HPDE6-E6E7 (cell line): Measurements from ENCODE around the gene ABHD12B.
"Not testable (repeated sequence)": the region's sequence is repeated elsewhere in the genome, so short reads cannot be mapped to it uniquely, and the experiment has no call there.

Source experiments
- DNase-seq: peaks from one replicate; pipeline ENCODE4 v3.0.0; 2011; ENCODE audit warnings: missing footprints; ENCODE audit errors: extremely low spot score

The ABHD12B gene

DNA sequence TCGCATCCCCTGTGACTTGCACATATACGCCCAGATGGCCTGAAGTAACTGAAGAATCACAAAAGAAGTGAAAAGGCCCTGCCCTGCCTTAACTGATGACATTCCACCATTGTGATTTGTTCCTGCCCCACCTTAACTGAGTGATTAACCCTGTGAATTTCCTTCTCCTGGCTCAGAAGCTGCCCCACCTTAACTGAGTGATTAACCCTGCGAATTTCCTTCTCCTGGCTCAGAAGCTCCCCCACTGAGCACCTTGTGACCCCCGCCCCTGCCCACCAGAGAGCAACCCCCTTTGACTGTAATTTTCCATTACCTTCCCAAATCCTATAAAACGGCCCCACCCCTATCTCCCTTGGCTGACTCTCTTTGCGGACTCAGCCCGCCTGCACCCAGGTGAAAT is 24.6 kb downstream of the ABHD12B start:
- DNase-seq: not testable (repeated sequence)

DNA sequence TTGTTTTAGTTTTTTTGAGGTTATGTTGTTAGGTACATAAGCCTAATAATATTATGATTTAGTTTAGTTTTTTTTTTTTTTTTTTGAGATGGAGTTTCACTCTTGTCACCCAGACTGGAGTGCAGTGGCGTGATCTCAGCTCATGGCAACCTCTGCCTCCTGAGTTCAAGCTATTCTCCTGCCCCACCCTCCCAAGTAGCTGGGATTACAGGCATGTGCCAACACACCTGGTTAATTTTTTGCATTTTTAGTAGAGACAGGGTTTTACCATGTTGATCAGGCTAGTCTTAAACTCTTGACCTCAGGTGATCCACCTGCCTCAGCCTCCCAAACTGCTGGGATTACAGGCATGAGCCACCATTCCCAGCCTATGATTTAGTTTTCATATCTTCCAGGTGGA is 25.2 kb downstream of the ABHD12B start:
- DNase-seq: not testable (repeated sequence)

DNA sequence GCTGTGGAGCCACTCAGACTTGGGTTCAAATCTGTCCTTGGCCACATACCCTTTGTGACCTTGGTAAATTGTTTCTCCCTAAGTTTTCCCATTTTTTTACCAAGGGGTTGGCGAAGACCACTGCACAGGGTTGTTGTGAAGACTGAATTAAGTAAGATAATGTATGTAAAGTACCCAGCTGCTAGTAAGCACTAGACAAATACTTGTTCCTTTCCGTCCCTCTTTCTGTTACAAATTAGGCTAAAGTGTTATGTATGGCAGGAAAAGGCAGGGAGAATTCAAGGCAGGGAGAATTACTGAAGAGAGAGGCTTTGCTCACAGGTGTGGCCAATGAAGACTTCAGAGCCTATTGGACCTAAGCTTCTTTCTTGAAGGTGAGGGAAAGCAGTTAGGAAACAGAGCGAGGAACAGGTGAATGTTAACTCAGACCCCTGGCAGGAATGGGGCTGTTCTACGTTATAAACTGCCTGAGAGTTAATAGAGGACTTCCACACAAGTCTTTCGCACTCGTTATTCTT is 25.9 kb downstream of the ABHD12B start:
- no peak for DNase-seq

DNA sequence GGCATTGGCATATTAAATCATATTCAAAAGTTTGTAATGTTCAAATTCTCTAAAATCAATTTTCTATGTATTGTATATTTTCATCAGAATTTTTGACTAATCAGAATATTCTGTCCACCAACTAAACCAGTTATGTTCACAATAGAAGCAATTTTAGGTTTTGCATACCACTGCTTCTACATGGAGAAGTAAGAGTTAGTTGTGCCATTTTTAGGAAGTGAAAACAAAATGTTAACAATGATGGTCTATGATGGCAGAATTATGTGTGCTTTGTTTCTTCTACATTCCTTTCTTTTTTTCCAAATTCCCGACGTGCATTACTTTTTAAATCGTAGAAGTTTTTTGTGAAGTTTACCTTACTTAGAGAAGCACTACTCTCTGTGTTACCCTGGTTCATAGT is 29.5 kb downstream of the ABHD12B start:
- no peak for DNase-seq

DNA sequence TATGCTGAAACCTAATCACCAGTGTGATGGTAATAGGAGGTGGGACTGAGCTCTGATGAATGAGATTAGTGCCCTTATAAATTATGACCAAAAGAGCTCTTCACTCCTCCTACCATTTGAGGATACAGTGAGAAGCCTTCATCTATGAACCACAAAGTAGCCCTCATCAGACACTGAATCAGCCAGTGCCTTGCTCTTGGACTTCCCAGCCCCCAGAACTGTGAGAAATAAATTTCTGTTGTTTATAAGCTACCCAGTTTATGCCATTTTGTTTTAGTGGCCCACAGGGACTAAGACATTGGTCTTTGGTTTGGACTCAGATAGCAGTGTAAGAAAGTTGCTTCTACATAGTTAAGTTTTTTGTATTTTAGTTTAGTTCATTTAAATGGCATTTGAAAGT is 32.9 kb downstream of the ABHD12B start:
- no peak for DNase-seq

DNA sequence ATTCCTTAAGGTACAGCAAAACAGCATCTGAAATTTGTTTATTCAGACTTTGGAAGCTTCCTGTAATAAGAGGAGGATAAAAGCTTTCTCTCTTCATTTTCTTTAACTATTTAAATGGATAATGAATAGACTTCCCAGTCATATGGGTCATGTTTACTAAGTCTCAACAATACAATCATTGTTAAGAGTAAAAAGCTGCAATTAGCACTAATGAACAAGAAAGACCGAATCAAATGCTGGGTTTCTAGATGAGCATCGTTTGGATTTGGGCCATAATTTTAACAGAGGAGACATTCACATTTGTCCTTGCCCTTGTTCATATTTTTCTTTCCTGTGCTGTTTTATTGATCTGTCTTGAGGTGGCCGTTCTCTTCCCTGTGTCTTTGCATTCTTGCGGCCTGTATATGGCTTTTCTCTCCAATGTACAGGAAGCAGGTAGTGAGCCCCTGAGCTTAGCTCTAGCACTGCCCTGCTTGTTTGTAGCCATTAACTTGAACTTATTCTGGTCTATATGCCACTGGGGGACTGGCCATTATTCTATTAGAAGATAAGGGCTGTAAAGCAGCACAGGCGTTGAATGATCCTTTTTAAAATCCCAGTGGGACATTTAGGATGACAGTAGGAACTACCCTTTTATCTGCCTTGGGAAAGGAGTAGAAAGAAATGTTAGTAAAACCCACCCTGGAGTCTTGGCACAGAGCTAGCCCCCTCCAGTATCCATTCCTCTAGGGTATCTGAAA is 34.6 kb downstream of the ABHD12B start:
- DNase-seq: no peak

DNA sequence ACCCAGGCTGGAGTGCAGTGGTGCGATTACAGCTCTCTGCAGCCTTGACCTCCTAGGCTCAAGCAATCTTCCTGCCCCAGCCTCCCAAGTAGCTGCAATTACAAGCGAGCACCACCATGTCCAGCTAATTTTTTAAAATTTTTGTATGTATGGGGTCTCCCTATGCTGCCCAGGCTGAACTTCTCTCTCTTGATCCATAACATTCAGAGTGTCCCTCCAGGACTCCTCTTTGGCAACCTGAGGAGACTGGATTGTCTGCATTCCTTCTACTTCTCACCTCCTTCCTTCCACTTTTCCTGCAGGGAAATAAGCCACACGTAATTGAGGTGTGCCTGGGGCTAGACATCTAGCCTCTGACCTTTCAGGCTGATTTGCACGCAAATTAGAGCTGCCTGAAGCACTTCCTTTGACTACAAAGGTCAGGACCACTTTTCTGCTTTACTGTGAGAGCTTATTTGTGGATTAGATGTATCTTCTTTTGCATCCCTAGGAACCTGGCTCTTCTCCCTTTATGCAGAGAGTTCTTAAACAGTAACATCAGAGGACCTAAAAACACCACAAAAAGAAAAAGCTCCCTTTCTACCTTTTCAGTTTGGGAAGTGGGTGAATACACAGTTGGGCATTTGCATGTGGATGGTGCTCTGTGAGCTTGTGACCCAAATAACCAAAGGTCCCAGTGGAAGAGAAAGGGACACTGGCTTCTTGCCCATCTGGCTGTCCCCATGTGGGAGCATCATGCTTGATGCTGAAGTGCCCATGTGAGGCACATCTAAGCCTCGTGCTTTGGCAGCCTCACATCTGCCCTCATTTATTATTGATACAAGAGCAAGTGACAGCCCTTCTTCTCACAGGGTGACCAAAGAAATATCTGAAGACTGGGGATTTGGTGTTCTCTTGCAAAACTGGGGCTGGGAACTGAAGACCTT is 38.9 kb downstream of the ABHD12B start:
- no peak for DNase-seq

DNA sequence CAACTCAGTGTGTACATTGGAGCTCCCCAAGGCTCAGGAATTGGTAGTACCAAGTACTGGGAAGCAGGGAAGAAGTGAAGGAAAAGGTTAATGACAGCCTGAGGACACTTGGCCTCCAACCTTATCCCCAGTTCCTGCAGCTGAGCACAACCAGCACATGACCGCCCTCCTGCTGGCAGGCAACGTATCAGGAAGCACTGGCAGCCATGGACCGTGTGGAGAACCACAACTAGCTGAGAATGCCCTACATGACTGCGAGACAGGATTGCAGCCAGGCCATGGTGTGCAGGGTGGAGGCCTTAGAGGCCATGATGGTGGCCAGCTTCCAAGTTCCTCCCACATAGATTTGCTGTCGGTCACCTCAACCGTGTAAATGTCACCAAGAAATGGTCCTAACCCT is 45.6 kb downstream of the ABHD12B start:
- DNase-seq: no peak

DNA sequence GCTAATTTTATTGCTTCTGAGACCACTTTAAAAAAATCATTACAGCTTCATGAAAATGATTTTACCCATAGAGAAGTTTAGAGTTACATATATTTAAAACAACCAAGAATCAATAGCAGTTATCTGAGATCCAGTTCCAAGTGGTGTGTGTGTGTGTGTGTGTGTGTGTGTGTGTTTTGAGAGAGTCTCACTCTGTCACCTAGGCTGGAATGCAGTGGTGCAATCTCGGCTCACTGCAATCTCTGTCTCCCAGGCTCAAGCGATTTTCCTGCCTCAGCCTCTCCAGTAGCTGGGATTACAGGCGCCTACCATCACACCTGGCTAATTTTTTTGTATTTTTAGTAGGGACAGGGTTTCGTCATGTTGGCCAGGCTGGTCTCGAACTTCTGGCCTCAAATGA is 47.7 kb downstream of the ABHD12B start:
- DNase-seq: not testable (repeated sequence)

DNA sequence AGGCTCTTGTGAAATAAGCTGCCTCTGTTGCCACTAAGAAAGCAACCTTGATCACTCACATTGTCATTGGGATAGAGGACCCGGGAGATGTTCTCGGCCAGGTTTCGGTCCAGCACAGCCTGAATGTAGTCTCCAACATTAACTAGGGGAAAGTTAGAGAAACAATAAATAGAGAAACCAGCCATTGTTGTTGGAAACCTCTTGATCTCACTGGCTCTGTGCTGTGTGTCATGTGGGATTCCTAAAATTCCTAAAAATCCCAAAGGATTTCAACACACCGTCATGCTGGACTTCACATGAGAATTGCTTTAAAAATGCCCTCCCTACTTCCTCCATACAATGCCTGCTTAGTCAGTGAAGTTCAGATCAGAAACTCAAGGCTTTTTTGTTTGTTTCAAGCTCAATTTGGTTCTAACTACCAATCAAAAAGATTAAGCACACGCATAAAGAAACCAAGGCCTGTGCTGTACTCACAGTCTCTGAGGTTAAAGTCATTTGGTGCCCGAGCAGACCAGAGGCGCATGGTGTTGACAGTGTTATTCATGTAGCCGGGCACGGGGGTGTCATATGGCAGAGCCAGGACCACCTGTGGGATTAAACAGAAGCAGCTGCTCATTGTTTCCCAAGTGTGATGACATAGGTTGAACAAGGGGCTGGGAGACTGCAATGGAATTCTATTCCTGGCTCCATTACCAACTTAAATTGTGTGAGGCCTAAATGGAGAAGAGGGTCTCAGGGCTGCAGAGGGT is 48.8 kb downstream of the ABHD12B start:
- no peak for DNase-seq

DNA sequence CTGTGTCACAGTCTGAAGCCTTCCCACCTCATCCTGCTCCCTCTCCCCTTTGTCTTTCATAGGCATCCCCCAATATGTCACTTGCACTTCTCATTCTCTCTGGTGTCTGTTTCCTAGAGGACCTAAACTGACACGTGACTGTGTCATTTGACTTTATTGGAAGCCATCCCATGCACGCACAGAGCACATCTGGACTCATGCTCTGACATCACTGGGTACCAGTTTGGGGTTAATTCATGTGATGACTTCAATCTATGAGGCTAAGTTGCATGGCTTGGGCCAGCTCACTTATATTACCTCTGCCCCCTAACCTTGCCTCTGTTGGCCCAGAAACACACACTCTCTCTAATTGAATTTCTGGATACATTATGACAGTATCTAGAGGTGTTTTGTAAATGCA is 51.0 kb downstream of the ABHD12B start:
- DNase-seq: no peak

DNA sequence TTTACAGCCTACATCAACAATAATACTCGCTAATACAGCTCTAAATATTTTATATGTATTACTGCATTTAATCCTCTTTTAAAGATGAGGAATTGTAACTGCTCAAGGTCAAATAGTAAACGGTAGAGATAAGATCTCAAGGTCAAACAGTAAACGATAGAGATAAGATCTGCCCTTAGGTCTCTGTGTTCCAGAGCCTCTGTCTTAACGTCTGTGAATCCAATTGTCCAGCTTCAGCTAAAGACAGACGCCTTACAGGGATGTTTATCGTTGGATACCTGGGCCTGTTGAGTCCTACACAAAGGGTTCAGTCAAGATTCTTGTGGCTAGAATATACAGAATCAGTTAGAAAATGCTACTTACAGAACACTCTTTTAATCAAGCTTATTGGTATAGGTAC is 52.4 kb downstream of the ABHD12B start:
- DNase-seq: no peak

DNA sequence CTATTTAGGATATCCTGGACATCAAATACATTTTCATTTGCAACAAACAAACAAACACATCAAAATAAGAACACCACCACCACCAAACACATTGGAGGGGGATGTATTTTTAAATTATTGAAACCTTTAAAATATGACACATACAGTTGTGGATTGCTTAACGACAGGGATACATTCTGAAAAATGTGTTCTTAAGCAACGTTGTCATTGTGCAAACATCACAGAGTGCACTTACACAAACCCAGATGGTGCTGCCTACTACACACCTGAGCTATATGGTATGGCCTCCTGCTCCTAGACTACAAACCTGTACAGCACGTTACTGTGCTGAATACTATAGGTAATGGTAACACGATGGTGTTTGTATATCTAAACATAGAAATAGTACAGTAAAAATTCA is 53.0 kb downstream of the ABHD12B start:
- no peak for DNase-seq

DNA sequence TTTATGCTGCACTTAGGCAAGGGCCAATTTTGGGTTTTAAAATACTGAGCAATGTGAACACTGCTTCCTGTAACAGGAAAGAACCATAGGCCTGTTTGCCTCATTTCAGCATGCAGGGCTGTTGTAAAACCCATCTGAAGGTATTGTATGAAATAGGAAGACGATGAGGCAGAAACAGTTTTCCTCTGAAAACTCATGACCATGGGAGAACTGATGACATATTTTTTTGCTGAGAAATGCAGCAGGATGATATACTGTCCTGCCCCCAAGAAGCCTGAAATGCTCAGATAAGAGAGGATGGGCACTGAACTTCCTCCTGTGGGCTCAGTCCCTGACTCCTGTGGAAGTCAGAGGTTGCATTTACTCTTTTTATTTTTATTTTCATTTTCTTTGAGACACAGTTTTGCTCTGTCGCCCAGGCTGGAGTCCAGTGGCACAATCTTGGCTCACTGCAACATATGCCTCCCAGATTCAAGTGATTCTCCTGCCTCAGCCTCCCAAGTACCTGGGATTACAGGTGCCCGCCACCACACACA is 55.1 kb downstream of the ABHD12B start:
- DNase-seq: no peak

DNA sequence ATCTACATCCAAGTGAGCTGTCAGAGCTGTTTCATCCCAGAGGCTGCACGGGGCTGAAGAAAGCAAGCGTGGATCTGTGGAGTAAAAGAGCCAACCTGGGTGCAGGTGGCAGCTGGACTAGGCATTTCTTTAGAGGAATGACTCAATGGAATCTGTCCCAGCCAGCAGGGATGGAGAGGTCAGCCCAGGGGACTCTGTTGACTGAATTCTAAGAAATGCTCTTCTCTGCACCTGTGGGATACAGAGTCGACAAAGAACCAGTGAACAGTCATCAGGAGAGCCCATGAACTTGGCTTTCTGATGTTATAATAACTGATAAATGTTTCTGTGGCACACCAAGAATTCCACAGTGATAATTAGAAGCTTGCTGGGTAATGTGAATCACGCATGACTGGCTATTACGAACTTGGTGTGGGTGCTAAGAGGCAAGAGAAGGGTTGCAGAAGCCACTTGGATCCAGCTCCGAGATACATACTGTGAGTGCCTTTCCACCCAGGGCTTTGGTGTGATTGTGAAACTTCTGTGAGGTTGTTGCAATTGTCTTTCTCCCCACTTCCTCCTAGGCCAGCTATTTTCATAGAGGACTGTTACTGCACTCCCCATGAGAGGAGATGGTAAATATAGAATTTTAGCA is 56.3 kb downstream of the ABHD12B start:
- DNase-seq: no peak

DNA sequence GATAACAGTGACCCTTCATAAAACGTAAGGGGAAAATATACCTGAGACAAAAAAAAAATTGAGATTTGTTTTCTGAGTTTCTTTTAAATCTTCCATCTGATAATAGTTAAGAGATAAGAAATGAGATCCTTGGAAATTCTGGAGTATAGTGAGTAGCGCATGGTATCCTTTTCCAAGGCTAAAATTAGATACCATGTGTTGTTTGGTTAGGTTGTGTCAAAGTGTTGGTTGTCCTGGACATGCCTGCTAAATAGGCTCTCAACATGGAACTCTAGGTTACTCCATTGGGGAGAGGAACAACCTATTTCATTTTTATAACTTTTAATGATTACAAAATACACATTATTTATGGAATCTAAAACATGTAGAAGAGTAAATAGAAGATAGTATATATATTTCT is 57.7 kb downstream of the ABHD12B start:
- no peak for DNase-seq

DNA sequence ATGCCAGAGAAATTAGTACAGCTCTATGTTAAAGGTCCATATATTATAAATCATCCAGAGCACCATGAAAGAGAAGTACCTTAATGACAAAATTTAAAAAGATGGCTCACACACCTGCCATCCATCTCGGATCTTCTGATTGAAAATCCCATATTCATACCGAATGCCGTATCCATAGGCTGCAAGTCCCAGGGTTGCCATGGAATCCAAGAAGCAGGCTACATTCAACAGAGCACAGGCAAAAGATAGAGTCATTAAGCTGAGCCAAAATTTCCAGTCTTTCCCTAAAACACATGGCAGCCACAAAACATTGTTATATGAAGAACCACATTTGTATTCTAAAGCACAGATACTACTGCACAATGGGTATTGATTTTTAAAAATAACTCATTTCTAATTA is 59.7 kb downstream of the ABHD12B start:
- no peak for DNase-seq

DNA sequence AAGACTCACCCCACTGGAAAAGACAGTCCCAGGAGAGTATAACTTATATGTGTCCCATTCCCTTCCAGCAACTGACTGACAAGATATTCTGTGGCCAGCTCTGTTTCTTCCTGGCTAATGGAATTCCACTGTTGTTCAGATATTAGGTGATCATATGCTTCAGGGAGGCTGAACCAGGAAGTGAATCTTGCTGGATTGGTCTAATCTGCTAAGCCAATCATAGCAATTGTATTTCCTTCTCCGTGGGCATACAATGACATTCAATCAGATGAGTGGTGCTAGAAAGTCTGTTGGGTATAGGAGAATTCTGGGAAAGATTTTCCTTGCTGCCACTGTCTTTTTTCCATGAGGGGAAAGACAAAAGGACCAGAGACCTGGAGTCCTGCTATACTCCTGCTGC is 60.3 kb downstream of the ABHD12B start:
- no peak for DNase-seq

DNA sequence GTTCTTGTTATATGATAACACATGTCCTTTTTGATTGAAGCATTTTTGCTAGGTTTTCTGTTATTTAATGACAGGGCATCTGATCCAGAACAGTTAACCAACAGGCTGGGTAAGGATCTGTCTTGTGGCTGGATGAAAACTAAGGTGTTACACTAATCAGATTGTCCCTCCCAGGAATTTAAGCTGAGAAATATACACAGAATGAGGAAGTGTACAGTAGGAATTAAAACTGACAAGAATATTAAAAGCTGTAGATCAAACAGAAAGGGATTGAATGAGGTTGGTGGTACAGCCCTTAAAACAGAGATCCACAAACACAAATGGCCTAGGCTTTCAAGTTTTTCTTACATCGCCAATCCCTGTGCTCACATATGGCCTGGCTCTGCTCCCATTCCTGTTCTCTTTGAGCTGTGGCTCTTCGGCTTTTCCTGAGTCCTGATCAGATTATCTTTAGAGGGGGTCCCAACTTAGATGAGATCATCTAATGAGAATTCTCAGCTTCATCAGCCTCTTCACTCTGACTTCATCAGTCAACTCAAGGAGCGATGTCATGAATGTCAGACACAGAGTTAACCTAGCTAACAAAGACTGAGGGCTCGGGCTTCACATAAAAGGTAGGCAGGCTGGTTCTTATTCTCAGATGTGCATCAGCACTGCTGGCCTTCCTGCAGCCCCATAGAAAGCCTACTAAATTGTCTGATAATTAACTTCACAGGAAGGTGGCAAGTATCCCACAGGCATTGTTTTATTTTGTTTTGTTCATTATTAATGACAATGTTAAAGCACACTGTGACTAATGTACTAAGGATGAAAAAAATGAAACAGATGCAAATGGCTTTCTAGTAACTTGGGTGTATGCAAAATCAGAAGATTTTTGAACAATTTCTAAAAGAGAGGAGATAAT is 61.0 kb downstream of the ABHD12B start:
- DNase-seq: no peak
